ENCODE measurements around the gene NTSR2.

NTSR2 gene

GRCh38 chr2:11699686-11700670 lies 30.0 kb upstream of the NTSR2 start:
- no peak for DNase-seq

GRCh38 chr2:11698009-11698922 lies 28.3 kb upstream of the NTSR2 start:
- DNase-seq: no peak

GRCh38 chr2:11697103-11697871 lies 27.3 kb upstream of the NTSR2 start:
- peak in 1 of 2 donors; percentile 13 for DNase-seq

- no peak for DNase-seq
Measured at GRCh38 chr2:11696736-11697102, 26.7 kb upstream of the NTSR2 start.

- DNase-seq: no peak
Measured at GRCh38 chr2:11695576-11695975, 25.6 kb upstream of the NTSR2 start.

GRCh38 chr2:11692966-11693521 lies 23.0 kb upstream of the NTSR2 start:
- peak; percentile 58 to 77 for DNase-seq

GRCh38 chr2:11691076-11691660 lies 21.2 kb upstream of the NTSR2 start:
- DNase-seq: no peak

GRCh38 chr2:11688222-11689069 lies 18.5 kb upstream of the NTSR2 start:
- DNase-seq: peak; percentile 79 to 83

- no peak for DNase-seq
Measured at GRCh38 chr2:11687736-11688135, 17.7 kb upstream of the NTSR2 start.

- no peak for DNase-seq
Measured at GRCh38 chr2:11685906-11686470, 16.0 kb upstream of the NTSR2 start.

- no peak for DNase-seq
Measured at GRCh38 chr2:11684894-11685460, 15.0 kb upstream of the NTSR2 start.

GRCh38 chr2:11683966-11684365 lies 14.0 kb upstream of the NTSR2 start:
- DNase-seq: no peak

- no peak for DNase-seq
Measured at GRCh38 chr2:11683476-11683875, 13.5 kb upstream of the NTSR2 start.

GRCh38 chr2:11682590-11682915 lies 12.6 kb upstream of the NTSR2 start:
- DNase-seq: no peak

- peak; percentile 35 to 51 for DNase-seq
Measured at GRCh38 chr2:11681722-11682589, 12.0 kb upstream of the NTSR2 start.

- DNase-seq: no peak
Measured at GRCh38 chr2:11680901-11681721, 11.1 kb upstream of the NTSR2 start.

GRCh38 chr2:11680182-11680900 lies 10.3 kb upstream of the NTSR2 start:
- no peak for DNase-seq

Data from CD4-positive, alpha-beta T cell treated with Interleukin-1 beta for 1 hour (primary cell).